Measurements from ENCODE around the gene NFE2L2.
A peak's percentile ranks its signal among the peaks of the same experiment; 100 is the strongest.
"Not testable (repeated sequence)": the region's sequence is repeated elsewhere in the genome, so short reads cannot be mapped to it uniquely, and the experiment has no call there.

NFE2L2 gene

DNA sequence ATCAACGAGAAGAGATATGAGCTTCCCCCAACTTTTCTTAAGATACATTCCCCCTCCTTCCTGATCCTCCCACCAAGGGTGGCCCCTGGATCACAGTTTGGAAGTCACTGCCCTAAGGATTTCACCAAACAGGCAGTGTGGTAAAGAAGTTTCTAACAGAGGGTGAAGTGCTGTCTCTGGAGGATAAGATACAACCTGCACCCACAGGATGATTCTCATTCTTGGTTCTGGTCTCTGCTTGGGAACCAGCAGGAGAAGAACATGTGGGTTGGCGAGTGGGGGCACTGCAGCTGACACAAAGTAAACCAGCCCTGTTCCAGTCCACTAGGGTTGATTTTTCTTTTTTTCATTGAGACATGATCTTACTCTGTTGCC lies 9.3 kb downstream of the NFE2L2 start:
- no peak for DNase-seq

DNA sequence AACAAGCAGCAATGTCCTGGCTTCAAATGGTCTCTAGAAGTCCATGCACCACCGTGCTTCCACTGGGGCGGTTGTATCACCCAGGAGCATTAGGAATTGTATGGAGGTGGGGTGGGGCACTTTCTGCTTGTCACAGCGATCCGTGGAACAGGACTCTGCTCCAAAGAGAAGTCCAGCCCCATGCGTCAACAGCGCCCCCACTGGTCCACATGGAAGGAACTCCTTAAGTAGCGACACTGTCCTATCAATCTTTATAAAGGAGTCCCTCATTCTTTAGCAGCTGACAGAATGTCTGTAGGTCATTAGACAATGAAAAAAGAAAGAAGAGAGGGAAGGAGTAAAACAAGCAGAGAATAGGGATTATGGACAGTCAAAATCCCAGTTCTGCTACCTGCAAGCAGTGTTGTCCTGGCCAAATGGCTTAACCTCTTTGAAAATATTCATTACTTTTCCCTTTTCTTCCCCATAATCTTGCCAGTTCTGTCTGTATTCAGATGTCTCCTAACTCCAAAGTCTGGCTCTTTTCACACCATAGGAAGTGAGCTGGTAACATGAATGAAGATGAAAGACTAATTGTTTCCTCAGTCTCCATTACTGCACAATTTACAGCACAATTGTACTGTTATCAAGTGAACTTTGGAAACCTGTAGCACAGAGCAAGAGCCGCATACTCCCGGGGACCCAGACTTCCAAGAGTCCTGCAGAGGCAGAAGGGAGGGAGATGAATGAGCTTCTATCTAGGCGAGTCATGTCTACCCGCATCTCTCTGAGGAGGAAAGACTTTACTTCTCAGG lies 9.9 kb downstream of the NFE2L2 start:
- no peak for DNase-seq

- DNase-seq: no peak
Measured at GRCh38 chr2:177253704-177254103, 10.8 kb downstream of the NFE2L2 start.

DNA sequence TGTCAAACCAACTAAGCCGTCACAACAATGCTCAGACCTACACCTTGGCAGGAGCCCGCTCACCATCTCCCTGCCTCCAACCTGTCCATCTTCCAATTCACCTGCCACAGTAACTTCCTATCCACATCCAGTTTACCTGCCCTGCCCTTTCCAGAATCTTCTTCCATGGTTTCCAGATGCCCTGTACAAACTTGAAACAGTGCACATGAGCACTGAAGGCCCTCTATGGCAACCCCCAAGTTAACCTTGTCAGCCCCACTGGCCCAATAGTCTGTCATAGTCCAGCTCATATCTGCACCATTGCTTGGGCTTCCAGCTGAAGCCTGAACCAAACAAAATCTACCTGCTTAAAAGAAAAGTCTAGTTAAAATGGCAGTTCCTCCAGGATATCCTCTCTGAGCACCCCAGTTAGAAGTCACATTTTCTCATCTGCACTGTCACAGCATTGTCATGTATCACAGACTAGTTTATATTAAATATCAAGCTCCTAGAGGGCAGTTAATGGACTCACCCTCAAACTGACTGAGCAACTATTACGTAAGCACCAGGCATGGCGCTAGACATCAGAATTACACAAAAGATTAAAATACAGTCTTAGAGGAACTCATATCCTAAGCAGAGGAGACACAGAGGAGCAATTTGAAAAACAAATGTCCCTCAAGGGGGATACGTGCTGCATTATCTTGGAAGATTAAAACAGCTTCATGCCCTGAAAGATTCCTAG lies 11.6 kb downstream of the NFE2L2 start:
- no peak for DNase-seq

DNA sequence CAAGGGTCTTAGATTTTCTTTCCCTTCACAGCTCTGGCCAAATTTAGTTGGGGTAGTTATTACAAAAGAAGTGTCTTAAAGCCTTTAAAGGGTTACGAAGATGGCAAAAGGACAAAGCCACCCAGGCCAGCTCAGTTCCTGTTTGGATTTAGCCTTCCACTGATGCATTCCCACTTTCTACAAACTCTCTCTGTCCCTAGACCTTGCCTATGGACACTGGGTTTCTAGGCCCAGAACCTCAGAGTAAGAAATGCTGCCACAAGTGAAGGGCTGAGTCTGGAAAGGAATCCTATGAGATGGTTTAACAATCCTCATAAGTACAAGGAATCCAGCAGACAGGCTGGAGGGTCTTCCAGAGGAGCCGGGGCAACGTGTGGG lies 13.4 kb downstream of the NFE2L2 start:
- DNase-seq: no peak

- no peak for DNase-seq
Measured at GRCh38 chr2:177250461-177250860, 14.1 kb downstream of the NFE2L2 start.

DNA sequence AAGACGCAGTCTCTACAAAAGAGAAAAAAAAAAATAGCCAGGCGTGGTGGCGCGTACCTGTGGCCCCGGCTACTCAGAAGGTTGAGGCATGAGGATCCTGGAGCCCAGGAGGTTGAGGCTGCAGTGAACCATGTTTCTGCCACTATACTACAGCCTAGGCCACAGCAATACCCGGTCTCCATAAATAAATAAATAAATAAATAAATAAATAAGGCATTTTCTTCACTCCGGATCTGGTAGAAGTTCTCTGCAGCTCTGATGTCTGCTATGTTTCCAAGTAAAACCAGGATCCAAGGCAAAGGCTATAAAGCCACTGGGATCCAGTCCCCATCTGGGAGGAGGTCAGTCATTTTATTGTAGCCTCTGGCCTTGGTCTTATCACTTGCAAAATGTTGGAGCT lies 15.5 kb downstream of the NFE2L2 start:
- DNase-seq: no peak

GRCh38 chr2:177247693-177248262 lies 16.7 kb downstream of the NFE2L2 start:
- no peak for DNase-seq

GRCh38 chr2:177246523-177247030 lies 17.9 kb downstream of the NFE2L2 start:
- DNase-seq: not testable (repeated sequence)

- no peak for DNase-seq
Measured at GRCh38 chr2:177246000-177246399, 18.5 kb downstream of the NFE2L2 start.

DNA sequence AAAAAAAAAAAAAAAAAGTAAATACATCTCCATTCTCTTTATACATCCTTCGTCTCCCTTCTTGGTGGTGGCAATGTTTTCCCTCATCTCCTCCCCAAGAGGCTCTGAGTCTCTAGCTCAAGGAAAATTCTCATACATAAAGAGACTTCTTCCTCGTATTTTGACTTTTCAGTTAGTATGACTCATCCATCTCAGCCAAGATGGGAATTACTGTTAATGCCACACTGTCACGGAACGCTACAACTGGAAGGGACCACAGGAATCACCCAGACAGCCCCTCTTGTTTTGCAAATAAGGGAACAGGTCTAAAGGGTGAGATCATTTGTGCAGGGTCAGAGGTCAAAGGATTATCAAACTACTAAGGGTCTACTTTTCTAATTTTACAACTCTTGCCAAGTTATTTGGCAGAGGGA lies 19.5 kb downstream of the NFE2L2 start:
- no peak for DNase-seq

DNA sequence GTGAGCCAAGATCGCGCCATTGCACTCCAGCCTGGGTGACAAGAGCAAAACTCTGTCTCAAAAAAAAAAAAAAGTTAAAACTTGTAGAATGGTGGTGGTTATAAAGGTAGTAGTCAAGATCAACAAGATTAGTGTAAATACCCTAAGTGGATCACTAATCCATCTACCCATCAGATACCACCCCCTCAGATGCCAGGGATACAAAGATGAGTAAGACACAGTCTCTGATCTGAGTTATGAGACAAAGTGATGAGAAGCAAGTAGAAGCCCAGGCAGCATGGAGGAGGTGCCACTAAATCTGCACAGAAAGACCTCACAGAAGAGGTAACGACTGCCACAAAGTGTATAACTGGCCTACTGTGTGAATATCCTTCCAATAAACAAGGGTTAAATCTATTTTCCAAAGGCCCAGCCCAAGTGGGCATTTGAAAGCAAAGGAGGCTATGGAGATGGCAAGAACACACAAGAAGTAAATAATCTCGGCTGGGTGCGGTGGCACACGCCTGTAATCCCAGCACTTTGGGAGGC lies 20.2 kb downstream of the NFE2L2 start:
- no peak for DNase-seq

GRCh38 chr2:177243476-177243875 lies 21.1 kb downstream of the NFE2L2 start:
- DNase-seq: no peak

- DNase-seq: no peak
Measured at GRCh38 chr2:177243073-177243472, 21.5 kb downstream of the NFE2L2 start.

DNA sequence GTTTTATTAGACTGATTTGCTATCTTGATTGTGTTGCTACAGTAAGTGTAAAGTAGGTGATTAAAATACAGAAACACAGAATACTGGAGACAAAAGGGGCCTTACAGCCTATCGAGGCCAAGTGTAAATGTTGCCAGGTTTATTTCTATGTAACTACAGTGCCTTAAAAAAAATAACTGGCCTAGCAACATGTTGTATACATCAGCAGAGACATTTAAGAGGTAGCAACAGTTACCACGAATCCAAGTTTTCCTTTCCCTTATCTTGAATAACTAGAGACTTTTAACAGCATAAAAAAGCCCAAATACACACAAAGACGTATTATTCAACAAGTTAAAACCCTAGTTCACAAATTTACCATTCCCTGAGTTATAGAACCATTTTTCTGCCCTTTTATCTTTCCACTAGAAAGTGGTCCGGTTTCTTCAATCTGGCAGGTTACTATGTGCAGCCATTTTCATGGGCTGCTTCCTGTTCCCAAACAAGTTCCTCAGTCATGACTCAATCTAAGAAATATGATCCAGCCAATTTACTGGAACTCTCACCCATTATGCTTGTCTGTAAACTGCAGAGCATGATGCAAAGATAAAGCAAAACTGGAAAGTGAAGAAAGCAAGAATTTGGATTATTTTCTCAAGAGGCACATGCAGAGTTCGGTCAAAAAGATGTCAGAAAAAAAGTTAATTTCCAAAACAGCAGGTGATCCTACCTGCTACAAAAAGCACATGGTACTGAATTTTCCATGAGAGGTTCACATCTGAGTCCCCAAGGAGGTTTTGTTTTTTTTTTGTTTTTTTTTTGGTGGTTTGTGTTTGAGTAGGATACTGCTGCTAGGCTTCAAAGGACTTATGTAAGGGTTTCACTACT lies 22.2 kb downstream of the NFE2L2 start:
- no peak for DNase-seq

GRCh38 chr2:177241711-177242120 lies 22.8 kb downstream of the NFE2L2 start:
- DNase-seq: no peak

DNA sequence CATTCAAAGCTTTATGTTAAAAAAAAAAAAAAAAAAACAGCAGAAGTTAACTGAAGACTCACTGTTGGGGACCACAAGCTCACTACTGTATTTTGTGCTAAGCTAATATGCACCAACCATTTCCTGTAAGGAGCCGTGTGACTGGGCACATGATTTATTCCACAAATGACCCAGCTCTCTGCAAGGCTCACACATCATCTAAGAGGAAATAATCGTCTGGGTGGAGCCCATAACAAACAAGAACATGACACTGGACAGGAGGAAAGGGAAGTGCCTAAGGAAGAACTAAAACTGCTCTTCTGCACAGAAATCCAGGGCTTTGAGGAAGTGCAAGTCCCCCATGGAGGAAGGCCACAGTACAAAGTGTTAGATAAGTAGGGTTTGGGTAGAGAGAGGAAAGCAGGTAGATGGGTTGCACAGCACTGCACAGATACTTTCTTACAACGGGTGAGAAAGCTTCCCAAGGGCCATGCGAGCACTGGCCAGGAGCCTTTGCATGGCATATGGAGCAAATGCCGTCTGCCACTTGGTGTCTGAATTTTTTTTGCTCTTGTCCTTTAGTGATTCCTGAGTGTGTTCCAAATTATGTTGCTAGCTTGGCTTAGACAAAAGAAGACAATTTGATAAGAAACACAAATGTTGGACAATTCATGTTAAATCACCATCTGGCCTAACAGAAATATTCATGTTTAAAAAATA lies 24.4 kb downstream of the NFE2L2 start:
- DNase-seq: peak in 1 of 4 experiments; percentile 7

GRCh38 chr2:177239053-177239452 lies 25.5 kb downstream of the NFE2L2 start:
- DNase-seq: no peak

- no peak for DNase-seq
Measured at GRCh38 chr2:177237932-177238331, 26.6 kb downstream of the NFE2L2 start.

DNA sequence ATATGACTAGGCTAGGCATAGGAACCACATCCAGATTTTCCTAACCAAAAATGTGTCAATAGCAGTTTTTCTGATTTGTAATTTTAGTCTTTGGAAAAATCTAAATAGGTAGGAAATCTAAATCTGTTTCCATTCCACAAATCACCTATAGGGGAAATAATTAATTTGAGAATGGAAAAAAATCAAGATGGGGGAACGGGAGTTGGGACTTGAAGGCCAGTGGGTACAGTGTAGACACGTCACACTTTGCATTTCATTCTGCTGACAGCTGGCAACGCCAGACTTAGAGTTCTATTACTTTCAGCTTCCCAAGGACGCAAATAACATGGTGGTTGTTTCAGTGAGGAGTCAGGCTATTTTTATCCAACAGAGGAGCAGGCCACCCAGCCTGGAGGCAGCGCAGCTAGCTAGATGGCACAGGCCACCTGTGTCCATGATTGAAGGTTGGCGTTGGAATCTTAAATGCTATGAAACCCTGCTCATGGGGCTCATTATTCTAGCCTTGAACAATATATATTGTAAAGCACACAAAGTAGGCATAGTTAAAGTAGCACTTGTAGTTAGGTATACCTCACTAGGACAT lies 28.6 kb downstream of the NFE2L2 start:
- DNase-seq: no peak

GRCh38 chr2:177234267-177234666 lies 30.3 kb downstream of the NFE2L2 start:
- no peak for DNase-seq

Data from activated CD4-positive, CD25-positive, alpha-beta regulatory T cell (primary cell).